IPS-15b (cell line): ENCODE results near the gene SPRY1.

Experiments
- H3K27me3 ChIP-seq: one replicate; pipeline ENCODE4 v1.6.1; 2013; ENCODE audit warnings: low read length; ENCODE audit not compliant: control insufficient read depth, insufficient read depth
- H3K36me3 ChIP-seq: one replicate; pipeline ENCODE4 v1.6.1; 2013; ENCODE audit warnings: low read length; ENCODE audit not compliant: control insufficient read depth, insufficient read depth
- H3K4me1 ChIP-seq: one replicate; pipeline ENCODE4 v1.6.1; 2013; ENCODE audit warnings: mild to moderate bottlenecking, low read length; ENCODE audit not compliant: control insufficient read depth, insufficient read depth
- H3K4me3 ChIP-seq: one replicate; pipeline ENCODE4 v1.5.1; 2013; ENCODE audit warnings: low read depth, low read length
- H3K9ac ChIP-seq: one replicate; pipeline ENCODE4 v1.6.1; 2013; ENCODE audit warnings: low read depth, mild to moderate bottlenecking, low read length
- H3K9me3 ChIP-seq: one replicate; pipeline ENCODE4 v1.6.1; 2013; ENCODE audit warnings: mild to moderate bottlenecking, low read length; ENCODE audit not compliant: control insufficient read depth, insufficient read depth

The SPRY1 gene

DNA sequence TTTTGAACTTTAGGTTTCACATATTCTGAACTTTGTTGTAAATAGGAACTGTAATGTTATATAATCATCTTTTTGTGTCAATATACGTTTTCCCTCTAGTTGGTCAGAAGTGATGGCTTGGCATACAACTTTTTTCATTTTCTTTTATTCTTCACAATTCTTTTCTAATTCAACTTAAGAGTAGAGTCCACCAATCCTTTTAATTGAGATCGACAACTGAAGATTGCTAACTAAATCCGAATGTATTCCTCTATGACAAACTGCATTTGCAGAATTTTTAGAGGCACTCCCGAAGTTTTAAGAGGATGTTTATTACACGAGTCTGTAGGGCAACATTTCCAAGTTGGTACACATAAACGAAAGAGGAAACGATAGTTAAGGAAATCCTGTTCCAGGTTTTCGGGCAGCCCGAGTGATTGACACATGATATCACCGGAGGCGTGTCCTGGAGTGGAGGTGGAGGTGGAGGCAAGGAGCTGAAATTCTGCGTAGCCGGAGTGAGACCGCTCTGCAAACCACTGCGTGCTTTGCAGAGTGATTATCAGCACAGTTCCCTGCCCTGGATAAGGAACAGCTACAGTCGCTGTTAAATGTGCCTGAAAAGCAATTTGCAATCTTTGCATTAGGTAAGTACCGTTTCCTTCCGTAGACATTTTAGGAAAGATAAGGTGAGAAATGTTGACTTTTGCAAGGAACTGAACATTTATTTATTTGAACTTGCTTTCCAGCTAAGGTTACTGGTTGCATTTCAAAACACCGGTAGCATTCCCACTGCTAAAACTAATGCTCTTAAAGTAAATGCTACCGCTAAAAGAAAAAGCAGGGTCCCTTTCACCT lies at the start of gene SPRY1:
Gene SPRY1 (plus strand): TSS at position 489 of the 837 bp plus-strand sequence. CDS start 4,797 bp downstream, outside the sequence.
- H3K36me3 ChIP-seq, result no peaks in the 10 kb centered on the region
- H3K4me3 ChIP-seq, result peak within 1 kb of the TSS; percentile 75
- H3K4me1 ChIP-seq, result peaks cover 4% of the 10 kb centered on the region
- no peaks in the 10 kb centered on the region for H3K27me3 ChIP-seq
- H3K9ac ChIP-seq, result peak within 1 kb of the TSS; percentile 38
- H3K9me3 ChIP-seq, result no peaks in the 10 kb centered on the region

DNA sequence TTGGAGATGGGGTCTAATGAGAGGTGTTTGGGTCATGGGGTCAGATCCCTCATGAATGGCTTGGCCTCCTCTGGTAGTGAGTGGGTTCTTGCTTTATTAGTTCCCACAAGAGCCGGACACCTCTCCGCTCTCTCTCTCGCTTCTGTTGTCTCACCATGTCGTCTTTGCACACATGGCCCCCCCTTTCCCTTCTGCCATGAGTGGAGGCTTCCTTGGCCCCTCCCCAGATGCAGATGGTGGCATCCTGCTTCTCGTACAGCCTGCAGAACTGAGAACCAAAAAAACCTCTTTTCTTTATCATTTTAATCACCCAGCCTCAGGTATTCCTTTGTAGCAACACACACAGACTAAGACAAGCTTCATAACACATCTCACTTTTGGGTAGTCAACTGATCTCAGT lies 49.6 kb upstream of the SPRY1 start:
- Histone ChIP-seq H3K9me3 (no peaks in the 10 kb centered on the region), H3K4me1 (no peaks in the 10 kb centered on the region), H3K4me3 (no peak overlapping the region), H3K27me3 (no peaks in the 10 kb centered on the region), H3K36me3 (no peaks in the 10 kb centered on the region), H3K9ac (no peak overlapping the region)

GRCh38 chr4:123348946-123349345 lies 47.6 kb upstream of the SPRY1 start:
- Histone ChIP-seq H3K27me3 (no peaks in the 10 kb centered on the region), H3K4me3 (no peak overlapping the region), H3K4me1 (no peaks in the 10 kb centered on the region), H3K9me3 (no peaks in the 10 kb centered on the region), H3K36me3 (no peaks in the 10 kb centered on the region), H3K9ac (no peak overlapping the region)

DNA sequence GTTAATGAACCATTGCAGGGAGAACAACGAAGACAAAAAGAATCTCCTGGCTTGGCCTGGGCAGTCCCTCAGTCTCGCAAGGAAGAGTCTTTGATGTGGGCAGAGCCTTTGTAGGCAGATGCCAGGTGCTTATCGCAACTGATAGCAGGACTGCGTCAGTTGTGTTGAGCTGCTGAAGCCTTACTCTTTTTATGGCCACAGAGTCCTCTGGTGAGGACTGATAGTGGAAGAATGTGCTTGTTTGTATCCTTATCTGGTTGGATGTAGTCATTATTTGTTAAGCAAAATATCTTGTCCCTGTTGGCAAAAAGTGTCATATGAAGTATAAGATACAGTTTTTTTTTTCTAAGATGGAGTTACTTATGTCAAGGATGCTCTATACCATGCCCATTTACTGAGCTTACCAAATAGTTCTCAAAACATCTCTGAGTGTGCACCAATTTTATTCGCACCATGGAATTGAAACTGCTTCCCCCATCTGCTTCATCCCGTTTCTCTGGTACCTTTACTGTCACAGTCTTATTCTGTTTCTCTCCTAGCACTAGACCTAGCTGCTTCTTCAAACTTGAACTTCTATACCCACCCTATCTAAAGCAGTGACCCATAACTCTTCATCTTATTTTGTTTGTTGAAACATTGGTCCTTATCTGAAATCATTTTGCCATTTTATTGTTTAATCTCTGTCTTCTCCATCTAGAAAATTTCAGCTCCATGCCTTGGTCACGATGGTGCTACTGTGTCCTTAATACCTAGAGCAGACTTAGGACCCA lies 47.0 kb upstream of the SPRY1 start:
- Histone ChIP-seq H3K36me3 (no peaks in the 10 kb centered on the region), H3K4me3 (no peak overlapping the region), H3K9me3 (no peaks in the 10 kb centered on the region), H3K9ac (no peak overlapping the region), H3K4me1 (no peaks in the 10 kb centered on the region), H3K27me3 (no peaks in the 10 kb centered on the region)

DNA sequence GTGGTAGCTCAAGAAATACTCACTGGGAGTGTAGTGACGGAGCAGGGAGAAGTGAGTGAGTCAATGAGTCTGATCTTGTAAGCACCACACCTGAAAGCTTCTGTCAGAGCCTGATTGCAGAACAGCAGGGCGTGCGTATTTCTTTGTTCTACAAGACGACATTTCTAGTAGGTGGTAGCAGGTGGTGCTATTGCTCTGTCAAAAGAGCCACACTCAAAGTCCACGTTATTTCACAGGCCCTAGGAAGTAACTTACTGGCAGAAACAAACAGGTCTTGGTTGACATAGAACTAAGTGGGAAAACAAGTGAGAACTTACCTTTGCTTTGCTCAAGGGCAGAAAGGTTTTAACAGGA lies 46.4 kb upstream of the SPRY1 start:
- no peaks in the 10 kb centered on the region for H3K4me1 ChIP-seq
- no peak overlapping the region for H3K4me3 ChIP-seq
- H3K9ac ChIP-seq, result no peak overlapping the region
- H3K36me3 ChIP-seq, result no peaks in the 10 kb centered on the region
- H3K27me3 ChIP-seq, result no peaks in the 10 kb centered on the region
- no peaks in the 10 kb centered on the region for H3K9me3 ChIP-seq

- Histone ChIP-seq H3K4me3 (no peak overlapping the region), H3K9ac (no peak overlapping the region), H3K27me3 (no peaks in the 10 kb centered on the region), H3K4me1 (no peaks in the 10 kb centered on the region), H3K36me3 (no peaks in the 10 kb centered on the region), H3K9me3 (no peaks in the 10 kb centered on the region)
These were observed 45.9 kb upstream of the SPRY1 start for GRCh38 chr4:123350726-123351125.

DNA sequence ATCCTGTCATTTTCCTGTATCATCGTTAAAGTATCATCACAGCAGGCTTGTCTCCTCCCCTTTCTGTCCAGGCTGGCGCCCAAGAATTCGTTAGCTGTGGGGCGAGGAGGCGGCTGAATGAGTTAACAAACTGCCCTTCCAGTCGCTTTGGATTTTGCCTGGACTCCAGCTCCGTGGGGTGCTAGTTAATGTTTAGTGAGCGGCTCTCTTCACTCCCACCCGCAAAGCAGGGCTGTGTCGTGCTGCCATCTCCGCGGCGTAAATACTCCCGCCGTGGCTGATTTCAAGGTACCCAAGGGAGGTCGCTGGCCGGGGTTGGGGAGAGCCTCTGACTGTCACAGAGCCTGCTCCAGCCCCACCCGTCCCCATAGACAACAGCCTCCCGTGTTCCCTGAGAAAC lies 44.9 kb upstream of the SPRY1 start:
- no peaks in the 10 kb centered on the region for H3K27me3 ChIP-seq
- H3K4me1 ChIP-seq, result no peaks in the 10 kb centered on the region
- H3K36me3 ChIP-seq, result no peaks in the 10 kb centered on the region
- H3K9ac ChIP-seq, result no peak overlapping the region
- no peak overlapping the region for H3K4me3 ChIP-seq
- H3K9me3 ChIP-seq, result no peaks in the 10 kb centered on the region

GRCh38 chr4:123352240-123352945 lies 44.2 kb upstream of the SPRY1 start:
- H3K4me1 ChIP-seq, result no peaks in the 10 kb centered on the region

DNA sequence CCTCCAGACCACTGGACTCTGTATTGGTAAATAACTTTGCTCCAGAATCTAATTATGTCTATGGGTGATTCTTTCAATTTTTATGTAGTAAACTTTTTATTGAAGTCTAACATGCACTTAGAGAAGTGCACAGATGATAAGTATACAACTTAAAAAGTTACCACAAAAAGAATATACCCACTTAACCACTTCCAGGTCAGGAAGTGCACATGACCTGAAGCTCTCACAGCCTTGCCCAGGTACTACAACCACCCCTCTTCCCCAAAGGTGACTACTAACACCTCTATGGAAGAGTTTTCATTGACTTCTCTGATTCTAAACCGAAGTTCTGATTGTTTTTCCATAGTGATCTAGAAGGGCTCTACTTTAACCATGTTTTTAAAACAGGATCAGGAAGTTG lies 43.6 kb upstream of the SPRY1 start:
- Histone ChIP-seq H3K4me3 (no peak overlapping the region), H3K9me3 (no peaks in the 10 kb centered on the region), H3K4me1 (no peaks in the 10 kb centered on the region), H3K36me3 (no peaks in the 10 kb centered on the region), H3K9ac (no peak overlapping the region), H3K27me3 (no peaks in the 10 kb centered on the region)

More at GRCh38 chr4:123352240-123352945, 44.2 kb upstream of the SPRY1 start:
- no peaks in the 10 kb centered on the region for H3K9me3 ChIP-seq
- H3K4me3 ChIP-seq, result no peak overlapping the region
- no peak overlapping the region for H3K9ac ChIP-seq
- no peaks in the 10 kb centered on the region for H3K36me3 ChIP-seq
- no peaks in the 10 kb centered on the region for H3K27me3 ChIP-seq

- H3K9me3 ChIP-seq, result no peaks in the 10 kb centered on the region
- H3K4me1 ChIP-seq, result no peaks in the 10 kb centered on the region
- H3K36me3 ChIP-seq, result no peaks in the 10 kb centered on the region
- H3K4me3 ChIP-seq, result no peak overlapping the region
- H3K9ac ChIP-seq, result no peak overlapping the region
- no peaks in the 10 kb centered on the region for H3K27me3 ChIP-seq
These were observed 42.9 kb upstream of the SPRY1 start for GRCh38 chr4:123353656-123354055.

DNA sequence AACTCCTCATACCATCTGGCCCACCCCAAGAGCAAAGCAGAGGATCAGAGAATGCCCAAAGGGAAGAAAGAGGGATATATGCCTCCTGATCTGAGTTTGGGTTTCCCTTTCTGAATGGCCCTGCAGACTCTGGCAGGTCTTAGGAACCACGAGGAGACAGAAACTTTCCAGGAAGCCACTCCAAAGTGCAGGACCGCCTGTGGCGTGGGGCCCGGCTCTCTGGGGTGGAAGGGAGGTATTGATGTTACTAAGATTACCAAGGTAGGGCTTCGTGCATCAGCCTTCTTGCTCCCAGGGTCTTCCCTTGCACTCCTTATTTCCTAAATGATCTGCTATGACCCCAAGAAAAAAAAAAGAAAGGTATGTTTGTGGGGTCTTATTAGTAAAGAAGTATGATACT lies 41.9 kb upstream of the SPRY1 start:
- no peak overlapping the region for H3K9ac ChIP-seq
- H3K4me3 ChIP-seq, result no peak overlapping the region
- H3K4me1 ChIP-seq, result no peaks in the 10 kb centered on the region
- no peaks in the 10 kb centered on the region for H3K36me3 ChIP-seq
- H3K9me3 ChIP-seq, result no peaks in the 10 kb centered on the region
- no peaks in the 10 kb centered on the region for H3K27me3 ChIP-seq
